Dermis microvascular lymphatic vessel endothelial cell (primary cell): ENCODE measurements around the gene KCNK3. TPM values are rescaled to one million over a fixed set of nuclear protein-coding genes. Genes with fewer than 3 reads are reported as not detected.

Source experiments
- DNase-seq, 2 donors: peaks; one replicate each; pipeline versions ENCODE4 v3.0.0 to v3.0.0-alpha.2; 2010; ENCODE audit warnings: low read depth in 2 of 2
- total RNA-seq: library from RNA; depleted of rRNA; stranded (reverse); fragments of >200 nt; gene quantifications from 2 replicates; pipeline ENCODE4 v1.2.1, GENCODE V29; 2014

The KCNK3 gene
- total RNA-seq, 1 donor from 2014 or later: not detected

GRCh38 chr2:26778507-26778906, 86.0 kb downstream of the KCNK3 start:
- DNase-seq: no peak

GRCh38 chr2:26780203-26780760, 87.8 kb downstream of the KCNK3 start:
- DNase-seq: no peak

Other genes with a start within 250 kb of the KCNK3 start
- 20.7 and 20.8 TPM in 2 replicates for gene OTOF, start 214.6 kb upstream of the KCNK3 start, total RNA-seq
- not detected in 2 replicates for gene CIB4, start 51.4 kb upstream of the KCNK3 start, total RNA-seq
- gene SLC35F6, start 71.6 kb downstream of the KCNK3 start, total RNA-seq: 28.6 and 57.0 TPM in 2 replicates
- gene CENPA, start 93.3 kb downstream of the KCNK3 start, total RNA-seq: 5.2 and 17.1 TPM in 2 replicates
- gene DPYSL5, start 155.4 kb downstream of the KCNK3 start, total RNA-seq: under 0.01 TPM in 1 of 2 replicates, not detected in the other